NCI-H774 (cell line): ENCODE measurements around the gene UBAC2.

Experiments used
- DNase-seq: peaks from one replicate; lab custom pipeline; 2025; lab: John Stamatoyannopoulos, UW

The UBAC2 gene

DNA sequence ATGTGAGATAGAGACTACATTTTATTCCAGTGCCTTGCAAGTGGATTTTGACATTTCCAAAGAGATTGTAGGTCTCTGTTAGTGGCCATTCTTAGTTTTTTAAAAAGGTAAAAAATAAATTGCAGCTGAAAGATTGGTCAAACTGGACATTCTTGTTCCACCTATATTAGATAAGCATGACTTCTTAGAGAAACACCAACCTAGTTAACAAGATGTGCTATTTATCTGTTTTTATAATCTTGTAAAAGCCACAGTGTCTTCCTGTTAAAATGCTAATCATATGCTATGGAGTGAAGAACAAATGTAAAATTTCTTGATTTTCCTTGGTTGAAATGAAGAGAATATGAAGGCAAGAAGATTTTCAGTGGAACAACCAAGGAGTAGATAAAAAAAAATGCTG is 140.0 kb downstream of the UBAC2 start:
- no peak for DNase-seq

DNA sequence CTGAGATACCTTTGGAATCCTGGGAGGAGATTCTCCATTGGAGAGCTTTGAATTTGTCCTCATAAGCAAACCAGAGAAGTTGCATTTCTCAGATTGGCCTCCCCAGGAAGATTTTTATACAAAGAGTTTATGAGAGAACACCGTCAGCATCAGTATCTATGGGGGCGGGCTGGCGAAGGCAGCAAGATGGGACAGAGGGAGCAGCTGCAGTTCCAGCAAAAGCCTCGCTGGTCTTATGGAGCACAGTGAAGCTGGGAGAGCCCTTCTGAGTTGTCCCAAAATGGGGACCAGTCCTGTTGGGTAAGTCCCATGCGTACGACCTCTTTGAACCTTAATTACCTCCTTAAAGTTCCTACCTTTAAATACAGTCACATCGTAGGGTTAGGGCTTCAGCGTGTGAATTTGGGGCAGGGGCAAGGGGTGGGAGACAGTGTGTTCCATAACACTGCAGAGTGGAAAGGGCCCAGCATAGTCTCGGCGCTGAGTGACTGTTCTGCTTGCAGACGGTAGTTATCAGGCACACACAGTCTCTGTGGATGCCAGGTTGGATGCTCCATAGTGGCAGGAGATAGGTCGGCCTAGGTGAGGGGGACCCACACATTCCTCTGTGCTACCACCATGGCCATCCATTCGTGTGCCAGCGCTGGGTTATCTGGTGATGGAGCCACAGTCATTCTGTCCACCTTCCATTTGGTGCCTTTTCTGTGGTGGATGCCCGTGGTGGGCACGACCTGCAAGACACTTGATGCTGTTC is 141.5 kb downstream of the UBAC2 start:
- no peak for DNase-seq

DNA sequence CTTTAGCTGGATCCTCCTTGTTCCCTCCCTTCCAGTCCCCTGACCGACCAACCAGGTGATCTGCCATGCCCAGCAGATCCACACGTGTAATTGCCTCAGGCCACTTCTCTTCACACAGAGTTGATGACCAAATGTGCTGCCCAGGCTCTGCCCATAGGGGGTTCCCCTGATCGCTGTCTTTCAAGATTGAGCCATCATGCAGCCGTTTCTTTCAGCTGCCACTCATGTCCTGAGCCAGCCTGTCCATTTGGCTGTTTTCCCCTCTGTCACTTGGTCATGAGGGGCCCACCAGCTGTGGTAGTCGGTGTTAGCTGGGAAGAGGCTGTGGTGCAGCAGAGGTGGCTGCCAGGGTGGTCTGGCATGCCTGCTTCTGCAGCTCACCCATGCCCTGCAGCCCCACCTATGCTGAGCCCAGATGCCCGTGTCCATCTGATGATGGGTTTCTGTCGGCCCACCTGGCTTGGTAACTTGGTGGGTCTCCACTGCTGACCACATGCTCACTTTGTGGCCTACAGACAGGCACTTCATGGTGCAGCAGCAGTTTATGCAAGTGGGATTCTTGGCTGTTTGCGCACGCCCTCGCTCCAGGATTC is 142.2 kb downstream of the UBAC2 start:
- no peak for DNase-seq

- no peak for DNase-seq
Observed at GRCh38 chr13:99344610-99345208, 144.1 kb downstream of the UBAC2 start.

GRCh38 chr13:99345345-99345744 is 144.7 kb downstream of the UBAC2 start:
- DNase-seq, result no peak

- no peak for DNase-seq
Observed at GRCh38 chr13:99346335-99347042, 145.8 kb downstream of the UBAC2 start.

DNA sequence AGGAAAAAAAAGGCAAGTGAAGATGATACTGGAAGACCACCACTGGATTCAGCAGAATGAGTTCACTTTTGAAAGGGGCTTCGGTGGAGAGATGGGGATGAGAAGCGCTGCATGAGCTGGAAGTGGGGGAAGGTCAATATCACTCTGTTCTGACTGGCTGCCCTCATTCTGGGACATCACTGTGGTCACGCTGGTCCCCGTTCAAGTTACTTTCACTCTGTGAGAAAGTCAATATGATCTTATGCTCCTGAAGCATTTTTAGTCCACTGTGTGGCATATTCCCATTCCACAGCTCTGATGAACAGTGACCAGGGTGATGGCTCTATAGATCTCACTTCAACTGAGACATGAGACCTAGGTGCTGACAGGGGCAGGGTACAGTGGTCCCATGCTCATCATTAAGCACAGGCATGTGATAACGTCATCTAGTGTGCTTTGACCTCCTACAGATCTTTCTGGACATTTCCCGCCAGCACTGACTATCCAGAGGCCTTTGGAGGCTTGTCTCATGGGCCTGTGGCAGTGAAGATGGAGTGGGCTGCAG is 146.8 kb downstream of the UBAC2 start:
- DNase-seq, result no peak

DNA sequence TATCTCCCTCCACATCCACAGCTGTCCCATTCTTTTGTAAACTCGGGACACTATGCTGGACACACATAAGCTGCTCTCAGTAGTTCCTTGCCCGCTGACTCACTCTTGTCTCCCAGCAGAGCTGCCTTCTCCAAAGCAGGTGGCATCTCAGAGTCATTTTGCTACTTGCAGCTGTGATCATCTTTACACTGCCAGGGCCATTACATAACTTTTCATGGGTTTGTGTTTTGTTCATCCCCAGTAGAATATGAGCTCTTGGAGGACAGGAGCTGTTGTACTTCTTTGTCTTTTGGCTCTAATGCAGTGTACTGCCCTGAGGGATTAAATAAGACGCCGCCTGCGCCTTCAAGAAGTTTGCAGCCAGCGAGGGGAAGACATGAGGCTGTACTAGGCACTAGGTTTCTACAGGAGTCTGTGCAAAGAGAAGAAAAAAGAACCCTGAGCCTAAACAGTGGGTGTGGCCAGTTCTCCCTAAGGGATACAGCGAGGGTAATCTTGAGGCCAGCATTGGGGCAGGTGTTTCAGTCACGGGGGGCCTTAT is 147.3 kb downstream of the UBAC2 start:
- DNase-seq, result no peak

GRCh38 chr13:99350191-99350590 is 149.5 kb downstream of the UBAC2 start:
- no peak for DNase-seq

- no peak for DNase-seq
Observed at GRCh38 chr13:99351772-99352171, 151.1 kb downstream of the UBAC2 start.

DNA sequence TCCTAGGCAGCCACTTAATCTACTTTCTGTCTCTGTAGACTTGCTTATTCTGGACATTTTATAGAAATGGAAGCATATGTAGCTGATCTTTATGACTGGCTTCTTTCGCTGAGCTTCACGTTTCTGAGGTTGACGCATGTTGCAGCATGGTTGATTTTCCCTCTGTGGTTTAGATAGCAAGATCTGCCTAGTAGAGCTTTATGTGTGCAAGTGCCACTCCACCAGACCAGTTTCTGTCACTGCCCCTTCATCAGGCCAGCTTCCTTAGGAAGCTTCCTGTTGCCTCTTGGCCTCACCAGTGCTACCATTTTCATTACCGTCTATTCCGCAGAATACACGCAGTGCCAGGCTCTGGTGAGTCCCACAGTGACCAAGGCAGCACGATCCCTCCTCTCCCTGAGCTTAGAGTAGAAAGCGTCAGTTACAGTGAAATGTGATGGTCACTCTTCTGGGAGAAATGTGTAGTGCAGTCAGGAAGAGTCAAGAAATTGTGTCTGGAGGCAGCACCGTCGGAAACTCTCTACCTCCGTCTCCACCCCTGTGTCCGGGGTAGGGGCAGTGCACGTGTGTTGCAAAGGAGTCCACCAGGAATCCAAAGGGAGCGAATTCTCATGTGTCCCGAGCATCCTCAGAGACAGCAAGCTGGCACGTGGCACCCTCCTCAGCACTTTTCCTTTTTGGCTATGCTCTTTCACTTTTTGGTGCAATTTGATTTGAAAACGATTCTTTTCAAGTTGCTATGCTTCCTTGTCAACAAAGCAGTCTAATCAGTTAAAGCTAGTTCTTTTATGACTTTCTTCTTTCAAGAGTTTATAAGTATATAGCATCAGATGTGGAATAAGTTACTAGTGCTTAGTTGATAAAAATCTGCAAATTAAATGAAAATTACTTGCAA is 151.9 kb downstream of the UBAC2 start:
- DNase-seq, result no peak

- no peak for DNase-seq
Observed at GRCh38 chr13:99353246-99353600, 152.6 kb downstream of the UBAC2 start.

GRCh38 chr13:99353836-99354235 is 153.2 kb downstream of the UBAC2 start:
- no peak for DNase-seq

DNA sequence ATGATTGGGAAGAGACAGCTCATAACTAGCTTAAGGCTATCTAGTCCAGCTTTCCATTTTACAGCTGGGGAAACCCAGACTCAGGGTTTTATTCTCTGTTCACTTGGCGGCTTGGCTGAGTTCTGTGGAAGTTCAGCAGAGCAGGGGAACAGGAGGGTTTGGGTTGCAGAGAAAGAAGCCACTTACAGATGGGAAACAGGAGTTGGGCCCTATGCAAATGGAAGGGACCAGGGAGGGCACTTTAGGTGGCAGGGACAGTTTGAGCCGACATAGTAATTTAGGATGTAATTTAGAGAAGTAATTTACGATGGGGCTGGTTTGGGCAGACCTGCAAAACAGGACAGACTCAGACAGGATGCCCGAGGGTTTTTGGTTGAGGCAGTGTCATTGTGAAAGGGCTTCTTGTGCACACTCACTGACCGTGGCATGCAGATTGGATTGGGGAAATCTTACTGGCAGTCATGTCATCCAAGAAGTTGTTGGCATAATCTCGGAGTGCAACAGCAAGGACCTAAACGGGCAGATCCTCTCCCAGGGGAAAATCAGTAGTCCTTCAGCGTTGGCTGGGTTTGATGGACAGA is 153.8 kb downstream of the UBAC2 start:
- DNase-seq, result no peak

- no peak for DNase-seq
Observed at GRCh38 chr13:99355267-99356011, 154.8 kb downstream of the UBAC2 start.

DNA sequence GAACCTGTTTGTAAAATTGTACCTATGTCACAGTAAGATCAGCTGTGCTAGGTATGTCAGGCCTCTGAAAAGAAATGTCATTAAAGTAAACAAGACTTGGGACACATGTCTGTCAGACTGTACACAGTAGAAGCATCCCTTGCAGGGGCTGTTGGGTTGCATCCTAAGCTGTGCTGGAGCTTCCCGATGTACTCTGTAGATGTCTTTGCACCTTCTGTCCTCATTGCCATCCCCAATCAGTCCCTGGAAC is 155.3 kb downstream of the UBAC2 start:
- no peak for DNase-seq

- no peak for DNase-seq
Observed at GRCh38 chr13:99356262-99357091, 155.8 kb downstream of the UBAC2 start.

DNA sequence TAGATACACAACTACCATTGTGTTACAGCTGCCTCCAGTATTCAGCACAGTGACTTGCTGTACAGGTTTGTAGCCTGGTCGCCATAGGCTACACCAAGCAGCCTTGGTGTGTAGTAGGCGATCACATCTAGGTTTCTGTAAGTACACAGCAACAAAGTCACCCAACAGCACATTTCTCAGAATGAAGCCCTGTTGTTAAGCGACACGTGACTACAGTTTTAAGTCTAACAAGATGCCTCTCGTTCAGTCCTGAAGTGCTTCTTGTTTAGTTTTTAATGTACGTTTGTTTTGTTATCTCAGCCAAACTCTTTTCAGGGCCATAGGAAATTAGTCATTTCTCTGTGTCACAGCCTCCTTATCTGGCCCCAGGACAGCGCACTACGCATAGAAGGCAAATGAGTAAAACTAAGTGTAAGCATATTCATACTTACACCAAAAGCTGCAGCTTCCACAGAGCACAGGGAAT is 156.5 kb downstream of the UBAC2 start:
- no peak for DNase-seq

- no peak for DNase-seq
Observed at GRCh38 chr13:99357941-99358340, 157.3 kb downstream of the UBAC2 start.

- DNase-seq, result no peak
Observed at GRCh38 chr13:99359528-99359927, 158.9 kb downstream of the UBAC2 start.
